T-helper 1 cell treated with Interleukin-12 subunit alpha and Interleukin-12 subunit beta and Interleukin-4 antibody, amounts not matched to agents 30 μg/mL and 1 μg/mL, for 36 hours (primary cell): ENCODE data around the gene DIP2C.

ENCODE experiments used
- H3K27ac Mint-ChIP-seq: one replicate; pipeline ENCODE4 v1.8.0; 2021; ENCODE audit warnings: mild to moderate bottlenecking, mixed read lengths
- H3K27me3 Mint-ChIP-seq: one replicate; pipeline ENCODE4 v1.8.0; 2021; ENCODE audit warnings: low read depth, mixed read lengths
- H3K36me3 Mint-ChIP-seq: one replicate; pipeline ENCODE4 v1.8.0; 2021; ENCODE audit warnings: low read depth, mixed read lengths
- H3K4me1 Mint-ChIP-seq: one replicate; pipeline ENCODE4 v1.8.0; 2021; ENCODE audit warnings: low read depth, mixed read lengths
- H3K4me3 Mint-ChIP-seq: one replicate; pipeline ENCODE4 v1.8.0; 2021; ENCODE audit warnings: mild to moderate bottlenecking, moderate library complexity, mixed read lengths
- H3K9me3 Mint-ChIP-seq: one replicate; pipeline ENCODE4 v1.8.0; 2021; ENCODE audit warnings: mixed read lengths

Gene DIP2C

DNA sequence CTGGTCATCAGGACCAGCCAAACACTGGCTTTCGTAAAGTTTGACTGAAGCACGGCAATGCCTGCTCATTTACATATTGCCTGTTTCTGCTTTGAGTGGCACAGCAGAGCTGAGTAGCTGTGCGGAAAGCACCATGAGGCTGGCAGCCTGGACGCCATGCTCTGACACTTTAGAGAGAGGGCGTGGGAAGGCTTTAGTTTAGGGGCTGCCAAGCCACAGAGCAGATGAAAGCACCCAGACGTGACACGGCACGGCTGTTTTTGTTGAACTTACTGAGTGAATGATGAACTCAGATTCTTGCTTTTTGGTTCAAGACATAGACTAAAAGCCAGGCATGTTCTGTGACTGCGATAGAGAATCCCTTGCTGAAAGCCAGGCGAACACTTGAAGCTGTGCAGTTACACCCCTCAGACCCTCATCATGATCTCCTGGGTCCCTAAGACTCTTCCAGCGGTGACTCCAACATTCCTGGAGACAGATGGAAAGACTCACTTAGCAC, 372.1 kb downstream of the DIP2C start:
- Mint-ChIP-seq H3K36me3 (peaks cover 3% of the 10 kb centered on the region), H3K27me3 (no peaks in the 10 kb centered on the region), H3K9me3 (peaks cover 3% of the 10 kb centered on the region), H3K4me3 (no peak overlapping the region), H3K27ac (no peak overlapping the region), H3K4me1 (peaks cover 1% of the 10 kb centered on the region)

- peaks cover 3% of the 10 kb centered on the region for H3K9me3 Mint-ChIP-seq
- H3K27me3 Mint-ChIP-seq: no peaks in the 10 kb centered on the region
Observed at GRCh38 chr10:316390-316789, 373.1 kb downstream of the DIP2C start.

DNA sequence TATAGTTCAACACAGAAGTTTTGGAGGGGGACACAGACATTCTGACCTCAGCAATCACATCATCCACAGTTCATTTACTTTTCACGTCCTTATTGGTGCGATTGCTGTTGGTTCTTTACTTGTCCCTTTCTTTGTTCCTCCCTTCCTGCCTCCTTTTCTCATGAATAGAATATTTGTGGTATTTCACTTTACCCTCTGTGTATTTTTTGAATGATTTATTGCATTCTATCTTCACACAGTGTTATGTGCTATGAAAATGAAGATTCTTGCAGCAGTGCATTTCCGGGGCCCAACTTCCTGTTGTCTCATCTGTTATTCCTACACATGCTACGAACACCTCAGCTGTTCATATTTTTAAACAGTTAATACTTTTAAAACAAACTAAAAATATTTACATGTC, 374.6 kb downstream of the DIP2C start:
- Mint-ChIP-seq H3K4me3 (no peak overlapping the region), H3K27ac (no peak overlapping the region), H3K4me1 (peaks cover 1% of the 10 kb centered on the region), H3K9me3 (no peaks in the 10 kb centered on the region), H3K36me3 (no peaks in the 10 kb centered on the region), H3K27me3 (no peaks in the 10 kb centered on the region)

More at GRCh38 chr10:316390-316789, 373.1 kb downstream of the DIP2C start:
- H3K36me3 Mint-ChIP-seq: peaks cover 3% of the 10 kb centered on the region
- no peak overlapping the region for H3K27ac Mint-ChIP-seq
- H3K4me1 Mint-ChIP-seq: peaks cover 1% of the 10 kb centered on the region
- H3K4me3 Mint-ChIP-seq: no peak overlapping the region

GRCh38 chr10:314381-314780, 375.1 kb downstream of the DIP2C start:
- Mint-ChIP-seq H3K27ac (no peak overlapping the region), H3K4me1 (peaks cover 1% of the 10 kb centered on the region), H3K27me3 (no peaks in the 10 kb centered on the region), H3K36me3 (no peaks in the 10 kb centered on the region), H3K9me3 (no peaks in the 10 kb centered on the region), H3K4me3 (no peak overlapping the region)

- H3K36me3 Mint-ChIP-seq: no peaks in the 10 kb centered on the region
- no peaks in the 10 kb centered on the region for H3K27me3 Mint-ChIP-seq
- peaks cover 1% of the 10 kb centered on the region for H3K4me1 Mint-ChIP-seq
- H3K4me3 Mint-ChIP-seq: no peak overlapping the region
- H3K9me3 Mint-ChIP-seq: no peaks in the 10 kb centered on the region
- no peak overlapping the region for H3K27ac Mint-ChIP-seq
Observed at GRCh38 chr10:311901-312665, 377.4 kb downstream of the DIP2C start.

GRCh38 chr10:310976-311639, 378.4 kb downstream of the DIP2C start:
- no peak overlapping the region for H3K27ac Mint-ChIP-seq
- no peaks in the 10 kb centered on the region for H3K9me3 Mint-ChIP-seq
- peaks cover 1% of the 10 kb centered on the region for H3K4me1 Mint-ChIP-seq
- no peak overlapping the region for H3K4me3 Mint-ChIP-seq
- H3K36me3 Mint-ChIP-seq: no peaks in the 10 kb centered on the region
- H3K27me3 Mint-ChIP-seq: no peaks in the 10 kb centered on the region

DNA sequence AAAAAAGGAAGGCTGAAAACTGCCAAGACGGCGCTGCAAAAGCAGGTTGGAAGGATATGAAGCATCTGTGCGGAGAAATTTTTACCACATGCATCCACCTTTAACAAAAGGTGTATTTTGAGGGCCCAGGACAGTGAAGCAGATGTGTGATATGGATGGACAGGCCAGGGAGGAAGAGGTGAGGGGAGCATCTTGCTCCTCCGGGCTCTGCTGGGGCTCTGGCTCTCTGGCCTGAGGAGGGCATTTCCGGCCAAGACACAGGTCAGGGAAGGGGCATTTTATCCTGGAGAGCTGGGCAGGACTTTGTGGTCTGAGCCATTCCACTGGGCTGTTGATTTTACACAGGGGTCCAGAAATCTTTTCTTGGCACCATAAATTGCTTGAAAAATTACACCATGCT, 379.1 kb downstream of the DIP2C start:
- Mint-ChIP-seq H3K9me3 (no peaks in the 10 kb centered on the region), H3K36me3 (no peaks in the 10 kb centered on the region), H3K27ac (no peak overlapping the region), H3K27me3 (no peaks in the 10 kb centered on the region), H3K4me3 (no peak overlapping the region), H3K4me1 (peaks cover 1% of the 10 kb centered on the region)

GRCh38 chr10:308572-309085, 380.8 kb downstream of the DIP2C start:
- Mint-ChIP-seq H3K4me3 (no peak overlapping the region), H3K9me3 (no peaks in the 10 kb centered on the region), H3K4me1 (no peaks in the 10 kb centered on the region), H3K27me3 (no peaks in the 10 kb centered on the region), H3K36me3 (no peaks in the 10 kb centered on the region), H3K27ac (no peak overlapping the region)

DNA sequence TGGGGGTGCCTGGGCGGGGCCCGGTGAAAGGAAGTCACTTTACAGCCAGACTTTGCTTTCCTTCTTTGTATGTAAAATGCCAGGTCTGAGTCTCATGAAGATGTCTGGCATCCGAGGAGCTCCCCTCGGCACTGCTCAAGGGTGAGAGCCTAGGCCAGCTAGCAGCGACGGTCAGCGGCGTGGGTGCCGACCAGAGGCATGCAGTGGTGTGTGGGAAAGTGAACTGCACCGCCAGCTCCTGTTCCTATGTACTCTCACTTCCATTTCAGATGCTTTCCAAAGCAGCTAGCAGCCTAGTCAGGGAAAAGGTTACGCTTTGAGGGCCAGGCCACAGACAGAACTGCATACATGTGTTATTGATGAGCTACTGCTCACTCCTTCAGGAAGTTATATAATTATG, 381.4 kb downstream of the DIP2C start:
- H3K9me3 Mint-ChIP-seq: no peaks in the 10 kb centered on the region
- no peak overlapping the region for H3K27ac Mint-ChIP-seq
- no peaks in the 10 kb centered on the region for H3K27me3 Mint-ChIP-seq
- H3K36me3 Mint-ChIP-seq: no peaks in the 10 kb centered on the region
- H3K4me1 Mint-ChIP-seq: no peaks in the 10 kb centered on the region
- H3K4me3 Mint-ChIP-seq: no peak overlapping the region

GRCh38 chr10:307659-308058, 381.8 kb downstream of the DIP2C start:
- Mint-ChIP-seq H3K9me3 (no peaks in the 10 kb centered on the region), H3K27ac (no peak overlapping the region), H3K4me1 (no peaks in the 10 kb centered on the region), H3K4me3 (no peak overlapping the region), H3K36me3 (no peaks in the 10 kb centered on the region), H3K27me3 (no peaks in the 10 kb centered on the region)

DNA sequence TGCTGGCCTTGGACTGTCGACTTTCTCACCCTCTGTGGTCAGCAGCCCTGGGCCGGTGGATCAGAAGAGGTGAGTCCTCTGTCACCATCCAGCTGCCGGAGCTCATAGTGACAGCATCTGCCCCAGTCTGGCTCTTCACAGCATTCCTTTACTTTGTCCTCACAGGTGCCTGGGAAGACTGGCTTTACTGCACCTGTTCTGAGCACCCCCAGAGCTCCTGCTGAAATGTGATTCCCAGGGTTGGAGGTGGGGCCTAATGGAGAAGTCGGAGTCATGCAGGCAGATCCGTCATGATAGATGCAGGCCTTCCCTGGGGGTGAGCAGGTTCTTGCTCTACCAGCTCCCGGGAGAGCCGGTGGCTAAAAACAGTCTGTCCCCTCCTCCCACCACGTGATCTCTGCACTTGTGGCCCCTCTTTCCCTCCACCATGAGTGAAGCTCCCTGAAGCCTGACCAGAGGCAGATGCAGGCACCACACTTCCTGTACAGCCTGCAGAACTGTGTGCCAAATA, 382.7 kb downstream of the DIP2C start:
- H3K4me1 Mint-ChIP-seq: no peaks in the 10 kb centered on the region
- no peaks in the 10 kb centered on the region for H3K36me3 Mint-ChIP-seq
- H3K27ac Mint-ChIP-seq: no peak overlapping the region
- H3K9me3 Mint-ChIP-seq: no peaks in the 10 kb centered on the region
- H3K4me3 Mint-ChIP-seq: no peak overlapping the region
- H3K27me3 Mint-ChIP-seq: no peaks in the 10 kb centered on the region

DNA sequence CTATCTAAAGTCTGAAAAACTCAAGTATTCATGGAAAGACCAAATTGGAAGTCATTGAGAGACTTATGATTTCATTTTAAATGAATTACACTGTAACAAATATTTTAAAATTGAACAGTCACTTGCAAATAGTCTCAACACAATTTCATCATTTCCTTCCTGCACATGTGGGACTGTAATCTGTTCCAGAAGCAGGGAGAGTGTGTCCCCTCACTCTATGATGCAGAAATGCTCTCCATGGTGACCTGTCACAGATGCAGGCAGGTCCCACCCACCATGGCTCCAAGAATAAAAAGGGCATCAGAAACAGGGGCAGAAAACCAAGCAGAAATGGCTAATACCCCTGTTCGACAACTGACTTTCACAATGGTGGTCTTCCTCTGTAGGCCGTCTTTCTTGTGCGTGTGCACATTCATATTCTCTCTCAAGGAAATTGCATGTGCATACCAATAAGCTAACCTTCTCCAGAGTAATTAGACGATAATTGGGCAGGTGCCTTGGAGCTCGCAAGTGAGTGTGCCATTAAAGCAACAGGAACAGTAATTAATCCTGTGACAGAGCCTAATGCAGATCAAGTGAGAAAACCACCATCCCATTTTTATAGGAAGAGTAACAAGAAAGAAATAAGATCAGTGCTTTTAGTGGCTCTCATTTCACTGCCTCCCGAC, 383.3 kb downstream of the DIP2C start:
- Mint-ChIP-seq H3K4me1 (no peaks in the 10 kb centered on the region), H3K9me3 (no peaks in the 10 kb centered on the region), H3K27ac (no peak overlapping the region), H3K27me3 (no peaks in the 10 kb centered on the region), H3K4me3 (no peak overlapping the region), H3K36me3 (no peaks in the 10 kb centered on the region)

DNA sequence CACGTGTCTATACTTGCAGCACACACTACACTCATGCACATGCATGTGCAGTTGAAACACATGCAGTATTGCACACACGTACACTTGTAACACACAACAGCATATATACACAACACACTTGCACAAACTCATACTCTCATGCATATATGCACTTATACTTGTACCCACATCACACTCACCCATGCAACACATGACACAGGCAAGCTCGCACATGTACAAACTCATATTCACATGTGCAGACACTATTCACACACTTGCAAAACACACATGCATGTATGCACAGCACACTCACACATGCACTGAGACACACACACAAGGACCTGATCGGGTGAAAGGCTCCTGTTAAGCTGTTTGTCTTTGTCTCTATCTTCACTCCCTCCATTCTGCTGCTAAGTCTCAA, 384.4 kb downstream of the DIP2C start:
- no peak overlapping the region for H3K4me3 Mint-ChIP-seq
- no peaks in the 10 kb centered on the region for H3K36me3 Mint-ChIP-seq
- H3K9me3 Mint-ChIP-seq: no peaks in the 10 kb centered on the region
- no peaks in the 10 kb centered on the region for H3K27me3 Mint-ChIP-seq
- H3K4me1 Mint-ChIP-seq: no peaks in the 10 kb centered on the region
- no peak overlapping the region for H3K27ac Mint-ChIP-seq

DNA sequence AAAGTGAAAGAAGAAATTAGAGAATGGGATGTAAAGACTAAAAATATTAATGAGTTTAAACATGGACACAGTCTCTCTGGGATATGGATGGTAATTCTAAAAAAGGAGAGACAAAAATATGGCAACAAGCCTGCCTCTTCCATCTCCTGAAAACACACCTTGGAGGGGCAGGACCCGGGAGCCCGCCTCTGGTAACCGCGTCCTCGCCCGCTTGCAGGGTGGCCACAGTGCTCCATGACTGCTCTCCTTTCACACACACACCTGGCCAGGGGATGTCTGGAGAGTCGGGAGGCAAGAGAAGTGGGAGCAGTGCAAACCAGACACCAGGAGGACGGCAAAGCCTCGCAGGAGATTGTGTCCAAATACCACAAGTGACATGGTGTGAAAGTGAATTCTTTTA, 387.9 kb downstream of the DIP2C start:
- H3K36me3 Mint-ChIP-seq: no peaks in the 10 kb centered on the region
- no peak overlapping the region for H3K27ac Mint-ChIP-seq
- no peak overlapping the region for H3K4me3 Mint-ChIP-seq
- H3K27me3 Mint-ChIP-seq: no peaks in the 10 kb centered on the region
- H3K9me3 Mint-ChIP-seq: no peaks in the 10 kb centered on the region
- no peaks in the 10 kb centered on the region for H3K4me1 Mint-ChIP-seq
